Prostate gland (tissue), 2 donors: ENCODE measurements around the gene TMEM235.

Experiments used
- POLR2A ChIP-seq: fragments of 450-650 bp; IDR thresholded peaks from one replicate; pipeline ENCODE4 v1.6.1; 2016; ENCODE audit warnings: antibody characterized with exemption, mild to moderate bottlenecking
- POLR2AphosphoS5 ChIP-seq: sonication (generic); formaldehyde crosslinking; IDR thresholded peaks from one replicate; pipeline ENCODE4 v1.6.1; 2017; ENCODE audit warnings: antibody characterized with exemption
- TF ChIP-seq, protein P1 (sequence below), 4 experiments: fragments of 200-600 bp in 2 of 4; fragments of 450-650 bp in 2 of 4; sonication (generic) in 2 of 4; IDR thresholded peaks; 1 replicate in 3 of 4; 2 replicates in 1 of 4; pipeline ENCODE4 v1.5.1; 2016 to 2019; ENCODE audit warnings: antibody characterized with exemption in 4 of 4, mild to moderate bottlenecking in 2 of 4, moderate library complexity in 2 of 4

DNA sequence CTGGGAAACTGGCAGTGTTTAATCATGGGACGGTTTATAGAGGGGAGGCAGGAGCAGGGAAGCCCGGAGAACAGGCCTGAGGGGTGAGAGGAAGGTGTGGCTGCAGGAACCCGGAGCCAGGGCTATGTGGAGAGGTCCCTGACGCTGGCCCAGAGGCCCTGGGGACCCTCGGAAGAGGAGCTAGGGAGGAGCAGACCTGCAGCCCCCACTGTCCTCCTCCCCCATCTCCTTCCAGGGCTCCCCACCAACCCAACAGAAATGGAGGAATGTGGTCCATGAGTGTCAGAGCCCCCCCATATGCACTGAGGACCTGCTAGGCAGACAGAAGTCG lies 20.3 kb downstream of the TMEM235 start:
- no peak for TF ChIP-seq POLR2AphosphoS5
- TF ChIP-seq POLR2A = no peak
- TF ChIP-seq, protein P1, sequence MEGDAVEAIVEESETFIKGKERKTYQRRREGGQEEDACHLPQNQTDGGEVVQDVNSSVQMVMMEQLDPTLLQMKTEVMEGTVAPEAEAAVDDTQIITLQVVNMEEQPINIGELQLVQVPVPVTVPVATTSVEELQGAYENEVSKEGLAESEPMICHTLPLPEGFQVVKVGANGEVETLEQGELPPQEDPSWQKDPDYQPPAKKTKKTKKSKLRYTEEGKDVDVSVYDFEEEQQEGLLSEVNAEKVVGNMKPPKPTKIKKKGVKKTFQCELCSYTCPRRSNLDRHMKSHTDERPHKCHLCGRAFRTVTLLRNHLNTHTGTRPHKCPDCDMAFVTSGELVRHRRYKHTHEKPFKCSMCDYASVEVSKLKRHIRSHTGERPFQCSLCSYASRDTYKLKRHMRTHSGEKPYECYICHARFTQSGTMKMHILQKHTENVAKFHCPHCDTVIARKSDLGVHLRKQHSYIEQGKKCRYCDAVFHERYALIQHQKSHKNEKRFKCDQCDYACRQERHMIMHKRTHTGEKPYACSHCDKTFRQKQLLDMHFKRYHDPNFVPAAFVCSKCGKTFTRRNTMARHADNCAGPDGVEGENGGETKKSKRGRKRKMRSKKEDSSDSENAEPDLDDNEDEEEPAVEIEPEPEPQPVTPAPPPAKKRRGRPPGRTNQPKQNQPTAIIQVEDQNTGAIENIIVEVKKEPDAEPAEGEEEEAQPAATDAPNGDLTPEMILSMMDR (IDR thresholded peaks at IDR 0.05) = no peak
